T-helper 9 cell (primary cell): Measurements from ENCODE around the gene EFNA5.

Source experiments
- DNase-seq: peaks from one replicate; pipeline ENCODE4 v3.0.0-alpha.2; 2020

Gene EFNA5

DNA sequence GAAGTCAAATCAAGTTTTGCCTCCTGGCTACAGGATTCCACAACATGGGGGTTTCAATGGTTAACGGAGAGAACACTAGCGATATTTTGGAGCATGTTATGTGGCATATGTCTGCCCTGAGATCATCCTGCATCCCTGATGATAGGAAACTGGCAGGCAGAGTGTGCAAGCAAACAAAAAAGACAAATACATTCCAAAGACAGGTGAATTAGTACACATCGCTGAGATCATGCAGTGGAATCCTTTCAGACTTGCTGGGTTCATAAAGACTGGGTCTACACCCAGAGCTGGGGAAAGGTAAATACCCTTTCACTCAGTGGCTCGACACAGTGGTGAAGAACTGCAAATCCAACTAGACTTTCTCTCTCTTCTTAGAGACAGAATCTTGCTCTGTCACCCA, 286.5 kb downstream of the EFNA5 start:
- DNase-seq = no peak

DNA sequence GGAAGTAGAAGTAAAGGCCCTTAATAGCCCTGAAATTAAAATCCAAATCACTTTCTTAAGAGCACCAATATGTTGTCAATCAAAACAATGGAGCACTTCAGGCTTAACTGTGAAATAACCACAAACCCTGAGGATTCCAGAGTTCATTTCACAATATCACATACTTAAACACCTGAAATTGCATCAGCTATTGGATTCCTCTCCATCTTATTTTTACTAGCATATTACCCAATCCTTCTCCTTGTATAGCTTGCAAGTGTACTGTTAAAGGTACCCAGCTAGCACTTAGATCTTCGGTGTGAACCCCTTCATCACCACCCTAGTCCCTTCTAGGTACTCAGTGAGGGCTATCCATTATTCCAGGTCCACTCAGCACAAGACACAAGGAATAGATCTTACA, 287.3 kb downstream of the EFNA5 start:
- DNase-seq = no peak

DNA sequence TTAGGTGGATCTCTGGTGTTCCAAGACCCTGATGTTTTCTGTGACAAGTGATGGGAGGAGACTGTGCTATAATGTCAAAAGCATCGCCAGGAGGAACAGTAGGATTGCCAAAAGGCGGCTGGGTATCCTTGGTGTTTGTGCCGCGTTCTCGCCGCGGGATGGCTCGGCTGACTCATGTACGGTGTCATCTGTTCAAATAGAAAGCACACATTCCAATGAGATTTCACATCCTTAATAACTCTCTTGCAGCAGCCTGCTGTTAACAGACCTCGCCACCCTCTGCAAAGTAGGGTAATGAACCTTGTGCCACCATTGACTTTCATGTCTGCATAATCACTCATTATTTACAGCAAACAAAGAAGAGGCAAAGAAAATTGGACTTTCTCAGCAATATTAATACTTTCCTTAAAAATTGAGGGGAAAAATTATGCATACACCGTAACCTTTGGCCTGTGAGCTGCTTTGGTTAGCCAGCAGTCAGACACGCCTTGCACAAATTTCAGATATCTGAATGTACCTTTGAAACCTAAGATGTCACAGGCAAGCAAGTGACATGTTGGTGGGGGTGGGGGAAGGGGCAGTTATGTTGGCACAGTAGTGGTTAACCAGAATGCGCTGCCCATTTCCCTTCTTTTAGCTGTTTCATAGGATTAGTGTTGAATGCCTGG, 289.4 kb downstream of the EFNA5 start:
- no peak for DNase-seq

DNA sequence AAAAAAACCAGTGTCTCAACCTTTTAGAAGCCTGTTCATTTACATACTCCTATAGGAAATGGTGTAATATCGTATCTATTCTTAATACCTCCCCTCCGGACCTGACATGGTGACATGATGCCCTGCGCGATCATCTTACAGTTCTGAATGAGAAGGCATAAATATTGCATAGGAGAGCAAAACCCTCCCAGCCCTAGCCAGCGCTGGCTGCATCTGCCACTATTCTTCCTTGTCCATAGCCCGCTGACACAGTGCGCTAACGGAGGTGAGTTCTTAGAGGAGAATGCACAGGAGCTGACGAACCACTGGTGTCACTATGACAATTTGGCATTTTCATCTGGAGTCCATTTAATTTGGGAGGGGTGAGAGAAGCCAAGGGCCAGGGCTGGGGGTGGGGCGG, 290.1 kb downstream of the EFNA5 start:
- DNase-seq = no peak

DNA sequence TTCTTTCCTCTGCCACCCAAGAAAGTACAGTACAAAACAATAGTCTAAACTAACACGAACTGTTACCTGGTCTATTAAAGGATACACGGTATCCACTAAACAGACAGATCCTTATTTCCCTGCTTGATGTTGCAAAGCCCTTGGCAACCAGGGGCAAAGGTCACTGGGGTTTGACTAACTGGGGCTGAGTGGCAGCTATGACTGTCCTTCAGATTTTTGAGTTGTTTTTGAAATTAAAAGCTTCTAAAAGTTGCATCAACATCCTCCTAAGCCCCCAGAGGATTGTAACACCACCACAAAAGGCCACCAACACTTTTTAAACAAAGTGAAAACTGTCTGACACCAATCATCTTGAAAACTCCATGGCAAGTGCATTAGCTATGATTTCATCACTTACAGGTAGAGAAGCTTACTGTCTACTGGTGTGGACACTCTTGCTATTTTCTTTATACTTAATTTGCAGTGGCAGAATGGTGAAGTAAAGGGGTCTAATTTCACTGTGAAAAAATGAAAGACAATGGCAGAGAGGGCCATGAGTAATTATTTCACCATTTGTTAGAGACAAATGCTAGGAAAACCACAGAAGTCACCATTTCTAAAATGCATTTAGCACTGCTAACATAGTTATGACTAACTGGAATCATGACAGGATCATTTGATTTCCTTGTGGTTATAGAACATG, 292.4 kb downstream of the EFNA5 start:
- no peak for DNase-seq

DNA sequence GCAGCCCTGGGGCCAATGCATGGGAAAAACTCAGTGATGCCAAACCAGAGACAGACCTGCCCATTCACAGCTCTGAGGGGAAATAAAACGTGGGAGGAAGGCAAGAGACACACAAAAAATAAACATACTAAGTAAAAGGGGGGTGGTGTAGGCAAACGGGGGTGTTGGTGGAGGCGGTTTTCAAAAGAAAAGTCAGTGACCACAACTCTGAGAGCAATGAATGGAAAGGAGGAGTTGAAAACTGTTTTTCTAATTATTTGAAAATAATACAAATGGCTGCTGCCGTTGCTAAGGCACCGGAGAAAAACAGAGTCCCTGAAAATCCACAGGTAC, 293.5 kb downstream of the EFNA5 start:
- no peak for DNase-seq

DNA sequence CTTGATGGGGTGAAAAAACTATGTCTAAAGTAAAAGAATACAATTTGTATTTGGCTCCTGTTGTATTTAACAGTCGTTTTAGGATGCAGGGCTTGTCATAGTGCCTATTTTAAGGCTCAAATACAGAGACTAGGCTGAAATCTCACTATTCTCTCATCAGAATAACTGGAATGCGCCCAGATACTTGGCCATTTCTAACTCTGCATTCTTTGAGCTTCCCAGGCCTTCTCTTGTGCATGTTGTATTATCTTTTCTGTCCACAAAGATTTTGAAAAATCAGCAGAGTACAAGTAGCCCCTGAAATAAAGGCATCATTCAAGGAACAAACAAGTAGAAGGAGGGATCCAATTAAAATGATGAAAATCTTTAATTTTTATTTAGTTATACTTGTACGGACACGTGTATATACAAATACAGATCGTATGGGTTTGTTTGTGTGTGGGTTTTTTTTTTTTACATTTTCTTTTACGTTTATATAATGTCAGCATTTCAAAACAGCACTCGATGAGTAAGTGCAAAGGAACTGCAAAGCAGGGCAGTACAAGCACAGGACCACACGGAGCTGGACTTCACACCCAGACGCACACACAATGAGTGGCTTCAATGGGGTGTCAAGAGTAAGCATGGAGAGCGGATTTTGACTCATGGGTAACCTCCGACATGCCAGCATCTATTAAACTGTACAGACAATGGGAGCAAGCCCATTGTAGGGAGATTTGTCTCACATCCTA, 294.0 kb downstream of the EFNA5 start:
- DNase-seq = no peak

DNA sequence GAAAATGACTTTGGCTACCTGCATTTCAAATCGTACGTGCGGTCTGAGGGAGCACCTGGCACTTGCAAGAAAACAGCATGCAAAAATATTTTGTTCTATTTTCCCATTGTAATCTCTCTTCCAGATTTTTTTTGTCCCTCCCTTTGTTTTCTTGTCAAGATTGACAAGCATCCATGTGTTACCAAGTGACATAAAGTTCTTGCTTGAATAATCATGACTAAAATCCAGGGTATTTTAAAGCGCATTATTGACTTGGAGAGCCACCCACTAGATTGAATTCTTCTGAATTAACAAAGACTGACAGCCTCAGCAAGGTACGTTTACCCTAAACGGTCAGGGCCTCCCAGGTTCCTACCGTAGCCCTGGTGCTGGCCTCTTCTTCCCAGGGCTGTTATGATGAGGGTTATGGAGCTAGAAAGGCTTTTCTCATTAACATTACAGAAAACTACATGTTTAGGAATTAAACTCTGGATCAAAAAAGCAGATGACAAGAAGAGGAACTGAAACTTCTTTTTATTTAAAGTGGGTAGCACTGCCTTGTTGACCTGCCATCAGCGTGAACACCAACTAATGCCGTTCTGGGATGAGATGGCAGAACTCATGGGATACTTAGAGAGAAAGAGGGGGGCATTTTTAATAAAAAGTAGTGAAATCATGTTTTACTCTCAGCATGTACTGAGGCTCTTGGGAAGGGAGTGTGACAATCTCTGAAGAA, 297.0 kb downstream of the EFNA5 start:
- no peak for DNase-seq

DNA sequence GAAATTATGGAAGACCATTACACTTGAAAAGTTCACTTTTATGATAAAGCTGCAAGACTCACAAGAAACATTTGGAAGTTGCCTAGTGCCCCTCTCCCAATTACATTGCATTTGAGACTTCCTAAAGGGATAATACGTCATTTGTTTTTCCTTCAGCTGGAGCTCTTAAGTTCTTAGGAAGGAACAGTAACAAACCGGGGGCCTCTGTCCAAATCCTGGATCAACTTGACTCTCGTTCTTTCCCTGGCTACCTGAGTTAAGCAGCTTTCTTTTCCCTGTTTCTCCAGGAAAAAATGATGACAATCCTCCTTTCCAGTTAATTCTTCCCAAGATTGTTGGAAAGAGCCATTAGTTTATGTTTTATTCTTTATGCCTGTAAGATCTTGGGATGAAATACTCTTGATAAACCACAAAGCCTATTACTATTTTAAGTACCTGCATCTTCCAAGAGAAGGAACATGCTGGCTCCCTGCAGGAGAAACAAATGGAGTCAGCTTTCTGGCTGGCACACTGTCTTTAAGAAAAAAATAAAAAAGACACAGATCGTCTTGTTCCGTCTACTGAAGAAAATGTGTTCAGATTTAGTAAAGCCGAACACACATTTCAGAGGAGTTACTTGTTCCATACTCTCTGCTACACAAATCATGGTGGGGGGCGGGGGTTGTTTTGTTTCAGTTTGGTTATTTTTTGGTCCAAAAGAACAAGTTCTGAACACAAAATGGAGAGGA, 297.9 kb downstream of the EFNA5 start:
- DNase-seq = no peak

DNA sequence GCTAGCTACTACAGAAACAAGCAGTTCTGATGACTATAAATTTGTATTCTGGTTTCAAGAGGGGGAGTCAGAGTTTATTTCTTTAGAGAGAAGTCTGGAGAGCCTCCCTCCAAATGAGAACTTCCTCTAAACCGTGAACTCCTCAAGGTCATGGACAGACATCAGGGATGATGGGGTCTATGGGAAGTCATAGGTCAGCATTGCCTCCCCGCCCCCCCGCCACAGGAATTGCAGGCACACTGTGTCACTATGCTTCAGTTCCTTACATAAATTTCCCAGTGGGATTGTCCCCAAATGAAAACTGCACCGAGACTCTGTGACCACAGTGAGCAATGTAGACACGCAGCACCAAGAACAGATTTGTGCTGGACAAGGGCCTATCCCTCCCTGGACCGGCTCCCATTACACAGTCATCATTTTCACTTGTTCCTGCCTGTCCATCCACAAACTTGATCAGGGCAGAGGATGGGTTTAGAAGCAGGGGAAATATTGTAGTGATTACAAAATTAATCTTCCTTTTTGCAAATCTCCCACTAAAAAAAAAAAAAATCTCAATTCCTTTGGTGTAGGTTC, 300.3 kb downstream of the EFNA5 start:
- no peak for DNase-seq

DNA sequence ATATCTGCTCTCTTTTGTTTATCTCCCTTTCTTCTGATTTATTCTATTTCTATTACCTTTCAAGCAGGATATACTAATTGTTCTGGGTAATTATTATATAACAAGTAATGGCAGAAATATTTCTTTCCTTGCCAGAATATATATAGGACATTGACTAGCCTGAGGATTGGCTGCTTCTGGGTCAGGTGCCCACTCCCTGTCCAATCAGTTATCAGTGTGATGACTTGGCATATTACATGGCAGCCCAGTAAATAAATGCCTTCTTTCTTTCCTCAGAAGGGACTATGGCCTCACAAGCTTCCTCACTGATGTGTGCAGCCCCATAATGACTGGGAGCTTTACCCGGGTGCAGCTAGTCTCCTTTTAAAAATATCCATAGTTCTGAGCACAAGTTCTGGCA, 301.1 kb downstream of the EFNA5 start:
- DNase-seq = no peak

DNA sequence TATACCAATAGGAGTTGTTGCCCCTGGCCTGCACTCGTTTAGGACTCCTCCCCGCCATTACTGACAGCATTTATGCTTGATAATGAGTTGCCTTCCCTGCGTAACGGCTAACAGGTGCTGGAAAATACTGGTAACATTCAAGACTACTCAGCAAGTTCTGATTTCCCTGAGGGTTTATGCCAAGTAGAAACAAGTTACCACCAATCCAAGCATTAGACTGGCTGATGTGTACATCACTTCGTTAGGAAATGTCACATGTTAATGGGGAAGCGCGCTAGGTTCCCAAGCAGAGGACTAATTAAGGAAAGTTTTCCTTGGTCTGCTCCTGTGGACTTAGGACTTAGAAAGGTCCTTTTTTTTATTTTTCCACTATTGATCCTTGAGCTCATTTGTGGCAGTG, 302.1 kb downstream of the EFNA5 start:
- DNase-seq = no peak

DNA sequence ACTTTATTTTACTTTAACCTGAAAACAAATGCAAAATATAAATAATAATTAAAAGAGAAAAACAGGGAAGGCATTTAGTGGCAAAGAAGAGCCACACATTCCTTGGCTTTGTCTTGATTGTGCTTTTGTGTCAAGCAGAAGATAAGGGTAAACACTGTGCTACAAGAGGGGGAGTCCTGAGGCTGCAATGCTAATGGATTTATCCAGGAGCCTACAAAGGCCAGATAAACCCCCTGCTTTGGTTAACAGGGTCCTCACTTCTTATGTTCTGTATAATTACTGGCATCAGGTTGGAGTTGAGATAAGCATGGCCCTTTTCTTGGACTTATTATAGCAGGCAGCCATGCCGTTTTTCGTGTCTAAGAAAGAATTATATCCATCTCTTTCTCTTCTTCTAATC, 302.8 kb downstream of the EFNA5 start:
- no peak for DNase-seq

DNA sequence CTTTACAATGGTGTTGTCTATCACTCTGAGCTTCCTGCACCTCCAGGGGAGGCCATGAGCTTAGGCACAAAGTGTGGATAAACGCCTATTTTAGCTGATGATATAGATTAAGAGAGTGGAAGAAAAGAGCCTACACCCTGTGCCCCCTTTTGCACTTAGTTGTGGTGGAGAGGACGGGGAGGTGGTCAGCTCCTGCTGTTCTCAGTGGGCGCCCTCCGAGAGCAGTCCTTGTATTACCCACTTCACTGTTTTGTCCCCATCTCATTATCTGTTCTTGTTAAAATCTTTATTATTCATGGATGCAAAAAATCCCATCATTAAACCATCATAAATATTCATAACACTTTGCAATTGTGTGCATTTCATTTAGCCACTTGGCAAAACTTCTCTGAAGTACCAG, 303.3 kb downstream of the EFNA5 start:
- no peak for DNase-seq

DNA sequence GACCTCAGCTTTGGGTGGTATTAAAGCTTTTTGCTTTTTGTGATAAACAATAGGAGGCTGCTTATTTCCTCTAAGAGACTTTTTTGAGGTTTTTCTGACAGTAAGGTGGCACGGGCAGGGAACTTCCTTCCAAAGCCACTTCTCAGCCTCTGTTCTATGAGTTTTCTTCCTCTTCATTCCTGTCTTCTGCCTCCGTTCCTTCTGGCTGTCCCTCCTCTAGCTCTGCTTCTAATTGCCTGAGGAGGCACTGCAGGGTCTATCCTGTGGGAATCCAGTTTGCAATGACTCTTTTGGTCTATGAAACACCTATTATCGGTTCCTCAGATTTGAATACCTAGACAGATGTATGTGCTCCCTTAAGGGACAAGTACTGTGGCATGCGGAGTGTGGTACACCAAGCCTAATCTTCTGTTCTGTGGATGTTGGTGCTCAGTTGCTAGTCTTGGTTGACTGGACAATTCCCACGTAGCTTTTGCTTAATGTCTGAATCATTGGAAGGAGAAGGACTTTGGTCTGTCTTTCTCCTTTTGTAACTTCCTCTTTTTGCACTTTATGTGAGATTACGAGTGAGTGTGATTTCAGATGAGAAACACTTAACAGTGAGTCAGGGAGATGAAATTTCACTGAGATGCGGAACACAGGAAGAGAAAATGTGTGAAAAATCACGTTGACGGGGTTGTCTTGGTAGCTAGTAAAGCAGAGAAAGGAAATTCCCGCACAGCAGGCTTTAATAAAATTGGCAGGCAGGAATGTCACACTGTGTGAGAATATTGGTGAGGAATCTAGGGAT, 305.2 kb downstream of the EFNA5 start:
- no peak for DNase-seq

DNA sequence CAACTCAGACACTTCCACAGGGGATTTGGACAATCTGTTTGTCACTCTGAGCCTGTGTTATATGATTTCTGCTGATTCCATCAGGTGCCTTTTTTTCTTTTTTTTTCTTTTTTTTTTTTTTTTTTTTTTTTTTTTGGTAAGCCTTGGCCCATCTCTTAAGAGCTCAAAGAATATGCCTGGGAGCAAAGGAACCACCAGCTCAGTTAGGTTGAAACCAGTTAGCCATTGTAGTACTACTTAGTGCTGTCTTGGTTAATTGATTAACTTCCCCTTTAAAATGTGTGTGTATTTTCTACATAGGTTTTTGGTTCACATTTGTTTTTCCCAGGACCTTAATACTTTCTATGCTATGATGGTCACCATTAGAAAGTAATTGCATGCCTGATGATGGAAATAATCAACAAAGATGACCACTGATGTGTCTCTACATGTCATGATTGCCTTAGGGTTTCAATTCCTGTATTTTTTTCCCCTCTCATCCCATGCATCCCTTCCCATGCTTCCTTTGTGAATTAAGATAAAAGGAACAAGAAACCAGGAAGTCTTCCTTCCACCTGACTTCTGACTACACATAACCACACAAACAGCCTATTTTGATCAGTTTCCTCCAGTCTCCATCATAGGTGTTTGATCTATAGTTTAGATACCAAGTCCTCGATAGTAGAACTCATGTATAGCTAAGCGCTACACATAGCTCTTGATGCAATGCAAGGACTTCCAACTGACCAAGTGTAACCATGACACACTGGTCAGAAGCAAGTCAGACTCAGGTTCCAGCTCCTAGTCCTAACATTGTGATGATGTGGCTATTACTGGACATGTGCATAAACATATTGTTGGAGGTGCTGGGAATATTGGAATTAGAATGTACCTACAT, 306.1 kb downstream of the EFNA5 start:
- no peak for DNase-seq

DNA sequence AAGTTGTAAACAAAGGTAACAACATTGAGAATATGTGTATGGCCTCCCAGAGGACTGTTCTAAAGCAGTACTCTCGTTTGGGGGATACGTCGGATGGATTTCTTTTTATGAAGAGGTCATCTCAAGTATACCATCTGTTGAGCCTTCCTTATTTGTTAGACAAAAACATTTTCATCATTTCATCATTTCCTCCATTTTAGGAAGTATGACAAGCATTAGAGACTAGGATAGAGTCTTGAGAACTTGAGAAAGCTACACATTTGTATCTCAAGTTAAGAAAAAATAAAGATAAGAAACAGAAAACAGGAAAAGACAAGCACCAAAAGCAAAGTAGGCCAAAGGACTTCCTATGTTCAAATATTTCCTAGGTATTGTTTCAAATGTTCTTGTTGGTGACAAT, 307.0 kb downstream of the EFNA5 start:
- no peak for DNase-seq

DNA sequence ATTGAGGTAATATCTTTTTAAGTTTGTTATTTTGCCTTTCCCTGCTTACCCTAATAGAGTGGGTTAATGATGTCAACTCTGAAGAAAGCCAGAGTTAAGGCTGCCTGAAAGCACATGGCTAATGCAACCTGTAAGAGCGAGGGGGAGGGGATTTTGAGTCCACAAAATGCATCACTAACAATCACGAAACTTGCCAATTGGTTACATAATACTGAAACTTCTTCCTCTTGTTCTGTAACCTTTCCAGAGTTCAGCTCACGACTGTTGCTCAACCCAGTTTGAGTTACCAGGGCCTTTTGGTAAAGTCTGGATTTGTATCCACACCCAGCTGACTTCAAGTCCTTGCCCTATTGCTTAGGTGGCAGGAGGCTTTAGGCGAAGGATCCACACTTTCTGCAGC, 308.8 kb downstream of the EFNA5 start:
- DNase-seq = no peak

DNA sequence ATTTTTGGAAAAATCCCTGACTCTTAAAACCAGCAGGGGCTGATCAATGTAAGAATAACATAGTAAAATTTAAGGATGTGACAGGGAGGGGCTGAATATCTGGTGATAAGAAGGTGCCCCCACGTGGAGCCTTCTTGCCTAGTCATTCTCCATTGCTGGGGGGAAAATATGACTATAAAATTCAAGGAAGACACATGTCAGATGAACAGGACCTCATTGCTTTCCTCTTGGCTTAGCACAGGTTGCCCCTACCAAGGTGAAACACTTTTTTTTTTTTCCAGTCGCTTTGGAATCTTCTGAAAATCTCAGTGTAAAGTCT, 310.9 kb downstream of the EFNA5 start:
- DNase-seq = no peak

DNA sequence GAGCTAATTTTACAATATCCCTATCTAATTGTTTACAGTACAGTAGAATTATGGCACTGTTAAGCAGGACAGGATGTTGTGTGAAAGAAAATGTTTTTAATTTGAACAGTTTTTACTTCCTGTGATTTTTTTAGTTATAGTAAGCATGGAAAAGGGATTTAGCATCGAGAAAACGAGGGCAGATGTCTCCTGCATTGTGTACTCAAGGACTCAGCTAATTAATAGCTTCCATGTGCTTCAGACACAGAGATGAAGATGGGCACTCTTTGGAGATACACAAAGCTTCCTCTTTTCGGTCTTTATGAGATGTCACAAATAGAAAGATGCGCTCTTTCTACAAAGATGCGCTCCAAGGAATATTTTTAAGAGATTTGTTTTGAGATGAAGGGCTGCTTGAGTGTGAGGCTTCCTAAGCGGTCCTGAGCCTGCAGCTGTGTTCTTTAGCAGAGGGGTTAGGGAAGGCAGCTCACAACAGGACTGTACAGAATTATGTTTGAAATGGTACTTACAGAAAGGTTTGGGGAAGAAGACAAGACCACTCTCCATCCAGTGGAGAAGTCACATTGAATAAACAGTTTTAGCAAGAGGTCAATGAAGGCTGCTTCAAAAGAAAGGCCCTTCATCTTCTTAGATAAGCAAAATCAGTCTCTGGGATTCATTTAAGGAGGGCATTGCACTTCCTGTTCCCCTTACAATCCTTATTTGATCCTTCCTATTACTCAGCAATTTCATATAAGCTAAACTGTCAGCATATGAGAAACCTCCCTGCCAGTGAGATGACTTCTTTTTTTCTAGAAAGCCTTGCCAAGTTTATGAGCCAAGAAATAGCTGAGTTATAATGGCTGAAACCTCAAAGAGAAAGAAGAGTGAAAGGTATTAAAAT, 311.5 kb downstream of the EFNA5 start:
- no peak for DNase-seq
